H1 (cell line): ENCODE measurements around the gene POLD4. TPM values are rescaled to one million over a fixed set of nuclear protein-coding genes. Genes with fewer than 3 reads are reported as not detected.
A peak's percentile ranks its signal among the peaks of the same experiment; 100 is the strongest.

Source experiments
- CTCF ChIA-PET: fragments of 300-600 bp; sonication (Branson Sonifier 250); formaldehyde crosslinking; loops from one replicate; lab custom pipeline; 2021; ENCODE audit not compliant: partially characterized antibody; lab: Charles Lee
- POLR2A ChIA-PET: fragments of 300-600 bp; sonication (Branson Sonifier 250); formaldehyde crosslinking; loops from one replicate; lab custom pipeline; 2021; ENCODE audit warnings: inconsistent platforms; ENCODE audit not compliant: partially characterized antibody; lab: Charles Lee
- DNase-seq, 2 experiments: peaks; one replicate each; pipeline versions ENCODE4 v3.0.0 to v3.0.0-alpha.2; 2010 to 2022; ENCODE audit warnings: low spot score in 2 of 2, low read depth in 1 of 2, mixed read lengths in 1 of 2
- FAIRE-seq: peaks from 2 replicates; lab custom pipeline; 2011; peaks lifted over from hg19 to GRCh38; lab: Jason Lieb, UNC
- H2AFZ ChIP-seq: 2 replicates; pipeline ENCODE4 v1.8.1; 2012; ENCODE audit warnings: low read length, inconsistent platforms
- H2AK5ac ChIP-seq: 2 replicates; pipeline ENCODE4 v1.6.1; 2013; ENCODE audit warnings: low read depth, low read length
- H2BK120ac ChIP-seq: replicated peaks from 2 replicates; pipeline ENCODE3; 2013; ENCODE audit warnings: low read depth, low read length, inconsistent platforms
- H2BK12ac ChIP-seq: 2 replicates; pipeline ENCODE4 v1.6.1; 2013; ENCODE audit warnings: low read depth, low read length
- H2BK15ac ChIP-seq: 2 replicates; pipeline ENCODE4 v1.6.1; 2013; ENCODE audit warnings: low read length
- H2BK20ac ChIP-seq: 2 replicates; pipeline ENCODE4 v1.6.1; 2013; ENCODE audit warnings: low read length
- H2BK5ac ChIP-seq: 2 replicates; pipeline ENCODE4 v1.6.1; 2013; ENCODE audit warnings: low read depth, low read length
- H3K14ac ChIP-seq: 2 replicates; pipeline ENCODE4 v1.6.1; 2013; ENCODE audit warnings: inconsistent platforms; ENCODE audit not compliant: insufficient read length
- H3K18ac ChIP-seq: 2 replicates; pipeline ENCODE4 v1.6.1; 2013; ENCODE audit warnings: low read length; ENCODE audit errors: extremely low read depth
- H3K23ac ChIP-seq: 2 replicates; pipeline ENCODE4 v1.6.1; 2013; ENCODE audit warnings: inconsistent platforms; ENCODE audit not compliant: insufficient read length
- H3K23me2 ChIP-seq: 2 replicates; pipeline ENCODE4 v1.6.1; 2013; ENCODE audit warnings: low read depth, low read length
- H3K27ac ChIP-seq: 2 replicates; pipeline ENCODE4 v1.6.1; 2011; ENCODE audit warnings: low read depth, low read length, inconsistent platforms
- H3K27me3 ChIP-seq, 4 experiments: replicated peaks in 1 of 4; 1 replicate in 1 of 4; 2 replicates in 3 of 4; pipeline versions ENCODE4 v1.6.1 to v1.8.1; 2011 to 2013; ENCODE audit warnings: low read length in 3 of 4, mild to moderate bottlenecking in 3 of 4, inconsistent platforms in 2 of 4, mixed read lengths in 2 of 4, moderate library complexity in 1 of 4; ENCODE audit not compliant: control insufficient read depth in 3 of 4, insufficient read depth in 3 of 4; ENCODE audit errors: extremely low read depth in 1 of 4
- H3K36me3 ChIP-seq, 4 experiments: 2 replicates each; pipeline versions ENCODE4 v1.6.1 to v1.8.1; 2011 to 2013; ENCODE audit warnings: mild to moderate bottlenecking in 4 of 4, low read length in 3 of 4, moderate library complexity in 2 of 4, control low read depth in 1 of 4, inconsistent platforms in 1 of 4; ENCODE audit not compliant: insufficient read depth in 4 of 4, control insufficient read depth in 2 of 4
- H3K4ac ChIP-seq: replicated peaks from 2 replicates; pipeline ENCODE3; 2013; ENCODE audit warnings: low read length, low read depth, mixed read lengths, inconsistent platforms; ENCODE audit not compliant: insufficient read length
- H3K4me1 ChIP-seq, 4 experiments: replicated peaks in 1 of 4; 1 replicate in 1 of 4; 2 replicates in 3 of 4; pipeline versions ENCODE4 v1.6.1 to v1.8.1; 2011 to 2013; ENCODE audit warnings: low read length in 3 of 4, inconsistent platforms in 2 of 4, mixed read lengths in 1 of 4; ENCODE audit not compliant: insufficient read depth in 4 of 4, control insufficient read depth in 3 of 4
- H3K4me2 ChIP-seq, 2 experiments: 2 replicates each; pipeline versions ENCODE4 v1.6.1 to v1.8.1; 2011 to 2013; ENCODE audit warnings: low read depth in 2 of 2, low read length in 2 of 2, control low read depth in 1 of 2, inconsistent platforms in 1 of 2, mild to moderate bottlenecking in 1 of 2; ENCODE audit not compliant: insufficient read depth in 1 of 2
- H3K4me3 ChIP-seq, 4 experiments: fragments of 200-600, 300-600 bp in 1 of 4; sonication (generic), shearing (Covaris generic), sonication (Bioruptor Twin) in 1 of 4; 2 replicates each; pipeline versions ENCODE4 v1.5.1 to v1.8.1; 2011 to 2016; ENCODE audit warnings: low read length in 4 of 4, low read depth in 3 of 4, control low read depth in 2 of 4, inconsistent platforms in 2 of 4, mild to moderate bottlenecking in 2 of 4, mixed read lengths in 1 of 4, moderate library complexity in 1 of 4; ENCODE audit not compliant: insufficient read depth in 2 of 4; ENCODE audit errors: extremely low read depth in 1 of 4
- H3K56ac ChIP-seq: replicated peaks from 2 replicates; pipeline ENCODE3; 2013; ENCODE audit warnings: low read depth, mild to moderate bottlenecking, mixed read lengths, low read length, inconsistent platforms; ENCODE audit not compliant: insufficient read length
- H3K79me1 ChIP-seq: 2 replicates; pipeline ENCODE4 v1.6.1; 2013; ENCODE audit warnings: low read depth, low read length, control low read depth
- H3K79me2 ChIP-seq, 2 experiments: 2 replicates each; pipeline versions ENCODE4 v1.6.1 to v1.8.1; 2012 to 2013; ENCODE audit warnings: low read length in 2 of 2, mild to moderate bottlenecking in 2 of 2, inconsistent platforms in 1 of 2; ENCODE audit not compliant: insufficient read depth in 2 of 2, control insufficient read depth in 1 of 2
- H3K9ac ChIP-seq, 4 experiments: replicated peaks in 1 of 4; 1 replicate in 1 of 4; 2 replicates in 3 of 4; pipeline versions ENCODE4 v1.6.1 to v1.8.1; 2011 to 2013; ENCODE audit warnings: low read depth in 3 of 4, low read length in 3 of 4, control low read depth in 2 of 4, mild to moderate bottlenecking in 2 of 4, moderate library complexity in 2 of 4, inconsistent platforms in 1 of 4; ENCODE audit errors: extremely low read depth in 1 of 4
- H3K9me3 ChIP-seq, 2 experiments: 2 replicates each; pipeline versions ENCODE4 v1.6.1 to v1.8.1; 2012 to 2013; ENCODE audit warnings: mild to moderate bottlenecking in 2 of 2, moderate library complexity in 2 of 2, control low read depth in 1 of 2, inconsistent platforms in 1 of 2, low read depth in 1 of 2, low read length in 1 of 2, mixed read lengths in 1 of 2; ENCODE audit not compliant: insufficient read depth in 2 of 2
- H4K20me1 ChIP-seq, 2 experiments: replicated peaks in 1 of 2; 2 replicates each; pipeline versions ENCODE3 to v1.8.1; 2011 to 2013; ENCODE audit warnings: inconsistent platforms in 2 of 2, low read length in 2 of 2, mild to moderate bottlenecking in 1 of 2; ENCODE audit not compliant: insufficient read depth in 2 of 2, control insufficient read depth in 1 of 2
- H4K5ac ChIP-seq: 2 replicates; pipeline ENCODE4 v1.6.1; 2013; ENCODE audit warnings: low read length, low read depth, mixed read lengths, inconsistent platforms; ENCODE audit not compliant: insufficient read length
- H4K8ac ChIP-seq: 2 replicates; pipeline ENCODE4 v1.8.0; 2013; ENCODE audit warnings: mild to moderate bottlenecking, moderate library complexity, low read length, inconsistent platforms; ENCODE audit not compliant: insufficient read depth; ENCODE audit errors: extremely low read depth
- H4K91ac ChIP-seq: replicated peaks from 2 replicates; pipeline ENCODE3; 2013; ENCODE audit warnings: low read length, mixed read lengths, inconsistent platforms; ENCODE audit not compliant: insufficient read length
- CBX8 ChIP-seq: fragments of 300-800, 300-1000 bp; sonication (generic); IDR thresholded peaks from 2 replicates; pipeline ENCODE4 v1.7.1; 2016; ENCODE audit warnings: low read depth, low read length, borderline replicate concordance
- KDM4A ChIP-seq: IDR thresholded peaks from one replicate; pipeline ENCODE4 v1.7.1; 2012; ENCODE audit warnings: low read depth, mild to moderate bottlenecking, moderate library complexity, low read length, inconsistent platforms; ENCODE audit not compliant: severe bottlenecking
- PHF8 ChIP-seq: fragments of 200-600 bp; sonication (generic); conservative IDR thresholded peaks from 2 replicates; pipeline ENCODE4 v1.7.1; 2012; ENCODE audit warnings: low read depth, mild to moderate bottlenecking, inconsistent platforms, low read length, moderate library complexity
- RAD21 ChIP-seq, 2 experiments: IDR thresholded peaks in 1 of 2; conservative IDR thresholded peaks in 1 of 2; 2 replicates each; pipeline ENCODE4 v1.6.1; 2011; ENCODE audit warnings: low read depth in 2 of 2, low read length in 2 of 2, improper control_type of control experiment in 1 of 2, inconsistent platforms in 1 of 2, mild to moderate bottlenecking in 1 of 2, moderate library complexity in 1 of 2
- RFX5 ChIP-seq: IDR thresholded peaks from 2 replicates; pipeline ENCODE4 v1.6.1; 2011; ENCODE audit warnings: low read depth, low read length, improper control_type of control experiment, borderline replicate concordance
- RNF2 ChIP-seq: fragments of 200-900, 300-1000 bp; sonication (generic); IDR thresholded peaks from 2 replicates; pipeline ENCODE4 v1.7.1; 2016; ENCODE audit warnings: borderline replicate concordance, low read depth, mild to moderate bottlenecking, antibody characterized with exemption, low read length; ENCODE audit not compliant: poor library complexity, severe bottlenecking; ENCODE audit errors: missing control alignments
- RXRA ChIP-seq: IDR thresholded peaks from 2 replicates; pipeline ENCODE4 v1.6.1; 2011; ENCODE audit warnings: low read depth, mild to moderate bottlenecking, low read length, moderate library complexity; ENCODE audit not compliant: insufficient read depth
- TAF1 ChIP-seq: IDR thresholded peaks from 2 replicates; pipeline ENCODE4 v1.6.1; 2011; ENCODE audit warnings: mild to moderate bottlenecking, low read depth, low read length
- WGBS, 2 experiments: shearing (Covaris generic) in 1 of 2; methylation state at CpG; one replicate each; pipeline versions ENCODE4 v1.1.6 to v1.1.7; 2013 to 2015; ENCODE audit warnings: low lambda C conversion rate in 2 of 2, mixed read lengths in 2 of 2, inconsistent platforms in 1 of 2, low coverage in 1 of 2, missing lambda C conversion rate in 1 of 2; ENCODE audit not compliant: insufficient replicate concordance in 2 of 2, insufficient coverage in 1 of 2, insufficient read length in 1 of 2; ENCODE audit errors: extremely low coverage in 1 of 2, missing lambda C conversion rate in 1 of 2; 5-methylcytosine and 5-hydroxymethylcytosine counted together
- polyA plus RNA-seq, 7 experiments: library from polyadenylated mRNA; depleted of rRNA in 3 of 7; stranded (reverse) in 5 of 7; unstranded in 2 of 7; fragments of >200 nt in 5 of 7; fragments of 200-250 nt in 2 of 7; gene quantifications; 1 replicate in 5 of 7; 2 replicates in 1 of 7; 4 replicates in 1 of 7; pipeline versions ENCODE4 v1.2.1 to v1.2.3, GENCODE V29; 2011 to 2013; ENCODE audit warnings: missing spikeins in 2 of 7, mixed read lengths in 2 of 7
- total RNA-seq: library from RNA; stranded (reverse); fragmentation: NEBNext Ultra II Directional; extraction: Animal tissue kit (Norgen Biotek cat#: 25700); gene quantifications from 2 replicates; pipeline ENCODE4 v1.2.1, GENCODE V29; 2021

Gene POLD4
- total and polyA plus RNA-seq, 2 of the 8 experiments (the other 6 are each of a cell fraction or from before 2014, with no cell fraction given), result 21.2 to 46.7 TPM

- no peak for TF ChIP-seq RAD21 (IDR thresholded peaks at IDR 0.05 in 1 of 2, conservative IDR thresholded peaks at IDR 0.05 in 1 of 2; ENCODE audit: low read depth in 2 of 2, low read length in 2 of 2)
- TF ChIP-seq RNF2, result no peak
- TF ChIP-seq PHF8, result no peak
- TF ChIP-seq KDM4A, result no peak
- TF ChIP-seq RXRA, result no peak
- TF ChIP-seq TAF1, result no peak
- no peak for TF ChIP-seq CBX8
- TF ChIP-seq RFX5, result no peak
- H4K8ac ChIP-seq, result peak overlapping the region; percentile 46; the same call in 1 of the 2 replicates
- H2AK5ac ChIP-seq, result no peak overlapping the region
- H4K5ac ChIP-seq, result no peak overlapping the region
- H3K56ac ChIP-seq, result no peak overlapping the region
- no peak overlapping the region for H2BK5ac ChIP-seq
- H3K36me3 ChIP-seq, result no peaks in the 10 kb centered on the region
- ChIA-PET POLR2A (interaction anchor here (0.6 to 2.2 kb wide), 8 partner anchors 9 to 104 kb away, joined by 3 to 7 read pairs (median 4); partner anchors contain the start of genes CLCF1 and POLD4), CTCF (interaction anchor here (0.6 to 34.8 kb wide), 13 partner anchors 7 to 208 kb away, joined by 3 to 1305 read pairs (median 4); partner anchors contain the start of genes CLCF1, PITPNM1 and POLD4)
- FAIRE-seq, result no peak
- H3K9me3 ChIP-seq, result no peaks in the 10 kb centered on the region
- H3K27me3 ChIP-seq, result peaks cover 0 to 11% (median 6%) of the 10 kb centered on the region in 4 experiments; a peak in 4 of 7 replicates
- no peak overlapping the region for H3K27ac ChIP-seq
- H3K4me3 ChIP-seq, result no peak overlapping the region
- no peaks in the 10 kb centered on the region for H3K79me1 ChIP-seq
- 0 out of 2 replicates have a peak overlapping the region, but pooled peaks have one; percentile 21 for H2BK15ac ChIP-seq
- H3K4me1 ChIP-seq, result peaks cover 0 to 4% (median 3%) of the 10 kb centered on the region in 4 experiments; a peak in 2 of 7 replicates
- peaks cover 0 to 2% of the 10 kb centered on the region in 2 experiments for H4K20me1 ChIP-seq
- H2BK12ac ChIP-seq, result peak overlapping the region; percentile 68; the same call in 1 of the 2 replicates
- H2BK20ac ChIP-seq, result no peak overlapping the region
- H3K79me2 ChIP-seq, result no peaks in the 10 kb centered on the region
- DNase-seq, result no peak
- WGBS, 2 experiments, result 79% methylated on average over 9 of the region's 9 CpGs; no CpG with 5 or more reads in 1 of the 2 experiments
- H2AFZ ChIP-seq, result no peak overlapping the region
- H2BK120ac ChIP-seq, result no peak overlapping the region
- H3K4ac ChIP-seq, result no peak overlapping the region
- no peak overlapping the region for H4K91ac ChIP-seq
- no peak overlapping the region for H3K9ac ChIP-seq
- no peak overlapping the region for H3K14ac ChIP-seq
- no peak overlapping the region for H3K4me2 ChIP-seq
- peaks cover 7% of the 10 kb centered on the region for H3K23me2 ChIP-seq
- no peak overlapping the region for H3K18ac ChIP-seq
- no peak overlapping the region for H3K23ac ChIP-seq
These were observed 33.7 kb upstream of the POLD4 start for GRCh38 chr11:67387069-67387468.
